ENCODE measurements around the gene GPC3.

DNA sequence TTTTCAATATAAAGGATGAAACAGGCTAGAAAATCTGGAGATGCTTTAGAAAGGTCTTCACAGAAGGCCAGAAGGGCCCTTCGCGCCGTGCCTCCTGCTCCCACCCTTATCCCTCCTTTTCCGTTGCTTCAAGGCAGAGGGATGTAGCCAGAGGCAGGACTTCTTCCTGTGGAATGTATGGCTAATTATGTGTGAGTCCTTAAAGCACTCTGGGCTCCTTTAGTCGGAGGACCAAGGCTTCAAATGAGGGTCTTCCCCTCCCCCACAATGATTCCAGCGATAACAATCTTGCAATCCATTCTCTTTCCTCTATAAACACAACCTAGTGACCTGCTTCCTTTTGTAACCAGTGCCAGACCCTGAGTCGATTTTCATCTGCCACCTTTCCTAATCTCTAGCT is 103.5 kb downstream of the GPC3 start:
- TF ChIP-seq, protein P1, sequence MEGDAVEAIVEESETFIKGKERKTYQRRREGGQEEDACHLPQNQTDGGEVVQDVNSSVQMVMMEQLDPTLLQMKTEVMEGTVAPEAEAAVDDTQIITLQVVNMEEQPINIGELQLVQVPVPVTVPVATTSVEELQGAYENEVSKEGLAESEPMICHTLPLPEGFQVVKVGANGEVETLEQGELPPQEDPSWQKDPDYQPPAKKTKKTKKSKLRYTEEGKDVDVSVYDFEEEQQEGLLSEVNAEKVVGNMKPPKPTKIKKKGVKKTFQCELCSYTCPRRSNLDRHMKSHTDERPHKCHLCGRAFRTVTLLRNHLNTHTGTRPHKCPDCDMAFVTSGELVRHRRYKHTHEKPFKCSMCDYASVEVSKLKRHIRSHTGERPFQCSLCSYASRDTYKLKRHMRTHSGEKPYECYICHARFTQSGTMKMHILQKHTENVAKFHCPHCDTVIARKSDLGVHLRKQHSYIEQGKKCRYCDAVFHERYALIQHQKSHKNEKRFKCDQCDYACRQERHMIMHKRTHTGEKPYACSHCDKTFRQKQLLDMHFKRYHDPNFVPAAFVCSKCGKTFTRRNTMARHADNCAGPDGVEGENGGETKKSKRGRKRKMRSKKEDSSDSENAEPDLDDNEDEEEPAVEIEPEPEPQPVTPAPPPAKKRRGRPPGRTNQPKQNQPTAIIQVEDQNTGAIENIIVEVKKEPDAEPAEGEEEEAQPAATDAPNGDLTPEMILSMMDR (conservative IDR thresholded peaks at IDR 0.05; ENCODE audit: low read depth, low read length): no peak
- no peak for TF ChIP-seq EZH2 (IDR thresholded peaks at IDR 0.05; ENCODE audit: borderline replicate concordance, low read depth, low read length, poor library complexity, severe bottlenecking)
